Stimulated activated CD4-positive, alpha-beta T cell treated with anti-CD3 and anti-CD28 coated beads, TNF-alpha, amount 100 ng/mL, for 4 hours (primary cell): Measurements from ENCODE around the gene CIBAR2.

Experiments
- DNase-seq, 3 experiments: peaks; one replicate each; pipeline ENCODE4 v3.0.0-alpha.2; 2020; ENCODE audit warnings: low read depth in 3 of 3

CIBAR2 gene

DNA sequence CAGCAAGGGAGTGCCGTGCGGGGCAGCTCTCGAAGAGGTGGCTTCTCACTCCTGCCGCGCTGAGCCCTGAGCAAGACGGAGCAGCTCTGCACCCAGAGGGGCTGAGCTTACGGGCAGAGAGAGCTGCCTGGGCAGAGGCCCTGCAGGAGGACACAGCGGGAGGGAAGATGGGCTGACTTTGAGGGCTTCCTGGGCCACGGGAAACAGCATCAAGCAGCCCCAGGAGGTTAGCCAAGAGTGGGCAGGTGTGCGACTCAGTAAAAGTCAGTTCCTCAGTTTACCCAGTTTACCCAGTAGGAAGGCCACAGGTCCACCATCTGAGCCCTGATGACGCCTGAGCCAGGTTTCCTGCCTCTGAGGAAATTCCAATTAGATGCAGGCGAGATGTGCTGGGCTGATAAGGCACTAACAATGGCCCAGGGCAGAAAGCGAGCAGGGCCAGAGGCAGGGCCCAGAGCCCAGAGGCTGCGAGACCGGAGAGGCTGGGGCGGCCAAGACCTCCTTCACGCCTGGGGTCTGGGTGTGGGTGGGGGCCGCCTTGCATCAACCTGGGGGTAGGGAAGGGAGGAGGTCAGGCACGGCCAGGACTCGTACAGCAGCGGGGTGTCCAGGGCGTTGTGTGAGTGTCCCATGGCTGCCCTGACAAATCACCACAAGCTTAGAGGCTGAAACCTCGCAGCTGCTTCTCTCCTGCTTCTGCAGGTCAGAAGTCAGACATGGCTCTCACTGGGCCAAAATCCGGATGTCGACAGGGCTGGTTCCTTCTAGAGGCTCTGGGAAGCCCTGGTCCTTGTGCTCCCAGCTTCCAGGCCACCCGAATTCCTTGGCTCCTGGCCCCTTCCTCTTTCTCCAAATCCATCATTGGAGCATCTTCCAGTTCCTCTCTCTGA lies 32.0 kb upstream of the CIBAR2 start:
- no peak for DNase-seq

DNA sequence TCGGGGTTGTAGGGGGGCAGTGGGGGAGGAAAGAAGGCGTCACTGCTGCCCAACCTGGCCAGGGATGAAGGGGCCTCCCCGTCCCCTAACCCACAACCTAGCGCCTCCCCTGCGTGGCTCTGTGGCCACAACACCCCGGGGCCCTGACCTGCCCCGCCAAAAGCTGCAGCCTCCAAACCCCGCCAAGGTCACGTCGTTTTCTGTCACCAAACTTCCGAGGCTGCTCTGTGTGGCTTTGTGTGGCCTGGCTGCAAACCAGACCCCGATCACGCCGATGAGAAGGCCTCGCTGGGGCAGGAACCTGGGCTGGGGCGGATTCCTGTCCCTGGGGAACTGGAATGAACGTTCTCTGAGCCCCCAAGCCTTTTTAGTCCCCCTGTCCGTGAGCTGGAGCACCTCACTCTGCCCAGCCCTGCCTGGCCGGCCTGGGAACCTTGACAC lies 30.5 kb upstream of the CIBAR2 start:
- no peak for DNase-seq

DNA sequence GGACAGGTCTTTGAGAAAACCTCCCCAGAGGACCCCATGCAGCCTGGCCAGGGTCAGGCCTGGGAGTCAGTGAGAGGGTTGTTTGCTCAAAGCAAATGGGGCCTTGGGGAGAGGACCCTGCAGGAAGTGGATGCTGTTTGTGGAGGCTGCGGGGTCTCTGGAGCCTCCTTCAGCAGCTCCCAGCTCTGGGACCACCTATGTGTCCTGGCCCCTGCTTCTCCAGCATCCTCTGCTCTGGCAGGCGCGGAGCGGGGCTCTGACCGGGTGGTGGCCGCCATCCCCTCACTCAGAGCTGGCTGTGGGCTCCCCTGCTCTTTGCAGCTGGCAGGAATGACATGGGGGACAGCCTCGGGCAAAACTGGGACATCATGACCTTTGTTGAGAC lies 29.8 kb upstream of the CIBAR2 start:
- DNase-seq = no peak

DNA sequence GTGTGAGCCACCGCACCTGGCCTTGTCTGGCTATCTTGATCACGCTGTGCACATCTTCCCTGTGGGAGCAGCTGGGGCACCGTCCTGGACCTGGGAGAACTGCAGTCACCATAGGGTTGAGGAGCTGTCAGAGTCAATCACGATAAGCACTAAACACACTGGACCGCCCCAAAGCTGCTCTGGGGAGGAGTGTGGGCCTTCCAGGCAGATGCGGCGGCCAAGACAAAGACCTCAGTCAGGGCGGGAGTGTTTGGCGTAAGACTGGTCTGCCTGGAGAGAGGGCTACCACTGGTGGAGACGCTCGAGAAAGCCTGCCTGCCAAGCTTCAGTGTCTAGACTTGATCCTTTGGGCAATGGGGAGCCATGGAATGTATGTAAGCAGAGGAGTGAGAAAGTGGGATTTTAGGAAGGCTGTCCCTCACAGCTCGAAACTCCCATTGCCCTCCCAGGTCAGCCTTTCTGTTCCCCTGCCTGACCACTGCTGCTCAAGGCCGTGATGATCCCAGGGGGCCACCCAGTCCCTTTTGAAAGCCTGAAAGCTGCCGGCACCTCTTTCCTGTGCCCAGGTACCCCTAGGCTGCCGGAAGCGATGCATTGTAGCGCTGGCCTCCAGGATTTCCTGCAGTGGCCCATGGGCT lies 29.3 kb upstream of the CIBAR2 start:
- no peak for DNase-seq

GRCh38 chr16:85140455-85141012 lies 28.3 kb upstream of the CIBAR2 start:
- no peak for DNase-seq

DNA sequence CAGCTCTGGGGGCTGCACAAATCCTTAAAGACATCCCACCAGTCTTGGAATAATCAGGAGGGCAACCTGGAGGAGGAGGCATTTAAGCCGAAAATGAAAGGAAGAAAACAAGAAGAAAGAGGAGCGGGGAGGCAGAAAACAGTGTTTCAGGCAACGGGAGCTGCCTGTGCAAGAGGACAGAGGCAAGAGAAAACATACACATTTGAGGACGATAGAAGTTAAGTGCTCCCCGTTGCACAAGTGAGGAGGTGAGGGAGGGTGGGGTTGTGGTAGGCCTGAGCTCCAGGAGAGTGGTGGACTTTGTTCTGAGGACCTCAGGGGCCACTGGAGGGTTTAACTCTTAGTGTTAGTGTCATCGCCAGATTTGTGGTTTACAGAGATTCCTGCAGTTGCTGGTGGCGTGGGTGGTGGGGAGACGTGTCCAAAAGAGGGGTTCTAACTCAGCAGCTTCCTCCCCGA lies 27.6 kb upstream of the CIBAR2 start:
- DNase-seq = no peak

DNA sequence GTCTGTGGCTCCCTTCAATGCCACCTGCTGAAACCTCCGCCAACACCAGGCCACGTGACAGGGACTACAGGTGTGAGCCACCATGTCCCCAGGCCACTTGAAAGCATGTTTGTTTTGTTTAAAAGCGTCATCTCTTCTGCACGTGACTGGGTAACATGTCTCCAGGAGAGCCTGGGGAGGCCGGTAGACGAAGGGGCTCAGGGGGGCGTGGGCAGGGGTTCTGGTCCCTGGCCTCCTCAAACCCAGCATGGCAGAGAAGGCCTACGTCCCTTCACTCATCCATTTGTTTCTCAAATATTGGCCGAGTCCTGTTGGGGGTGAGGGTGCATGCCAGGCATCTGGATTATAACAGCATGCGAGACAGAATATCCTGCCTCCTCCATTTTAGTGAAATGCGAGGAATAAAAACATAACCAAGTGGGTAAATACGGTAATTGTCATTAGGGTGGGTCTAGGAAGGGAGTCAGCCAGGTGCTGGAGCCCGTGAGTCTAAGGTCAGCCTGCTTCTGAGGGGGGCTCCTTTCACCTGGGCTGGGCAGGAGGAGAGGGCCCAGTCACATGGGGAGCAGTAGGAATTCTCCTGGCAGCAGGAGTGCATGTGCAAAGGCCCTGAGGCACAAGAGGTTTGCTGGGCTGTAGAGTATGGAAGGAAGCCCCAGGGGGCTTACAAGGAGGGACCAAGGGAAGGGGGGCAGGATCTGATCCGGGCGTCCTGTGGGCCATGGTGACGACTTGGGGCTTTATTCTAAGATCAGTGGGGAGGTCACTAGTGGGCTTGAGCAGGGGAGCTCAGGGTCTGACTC lies 26.8 kb upstream of the CIBAR2 start:
- DNase-seq = no peak

GRCh38 chr16:85138073-85138824 lies 26.0 kb upstream of the CIBAR2 start:
- DNase-seq = no peak

- no peak for DNase-seq
These were observed 25.2 kb upstream of the CIBAR2 start for GRCh38 chr16:85137323-85138072.

GRCh38 chr16:85136702-85137322 lies 24.5 kb upstream of the CIBAR2 start:
- no peak for DNase-seq

- DNase-seq = no peak
These were observed 24.0 kb upstream of the CIBAR2 start for GRCh38 chr16:85136213-85136701.

DNA sequence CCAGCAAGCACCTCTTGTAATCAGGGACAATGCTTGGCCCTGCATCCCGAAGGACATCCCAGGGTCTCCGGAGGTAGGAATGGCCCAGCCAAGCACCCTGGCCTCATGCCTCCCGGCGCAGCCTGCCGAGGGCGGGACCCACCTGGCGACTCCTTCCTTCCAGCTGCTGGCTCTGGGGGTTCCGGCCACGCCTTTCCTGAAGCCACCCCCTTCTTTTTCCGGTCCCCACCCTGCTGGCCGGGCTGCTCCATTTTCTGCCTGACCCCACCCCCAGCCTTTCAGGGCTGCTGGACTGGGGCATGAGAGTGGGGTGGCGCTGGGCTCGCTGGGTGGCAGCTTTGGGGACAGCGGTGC lies 22.5 kb upstream of the CIBAR2 start:
- no peak for DNase-seq

DNA sequence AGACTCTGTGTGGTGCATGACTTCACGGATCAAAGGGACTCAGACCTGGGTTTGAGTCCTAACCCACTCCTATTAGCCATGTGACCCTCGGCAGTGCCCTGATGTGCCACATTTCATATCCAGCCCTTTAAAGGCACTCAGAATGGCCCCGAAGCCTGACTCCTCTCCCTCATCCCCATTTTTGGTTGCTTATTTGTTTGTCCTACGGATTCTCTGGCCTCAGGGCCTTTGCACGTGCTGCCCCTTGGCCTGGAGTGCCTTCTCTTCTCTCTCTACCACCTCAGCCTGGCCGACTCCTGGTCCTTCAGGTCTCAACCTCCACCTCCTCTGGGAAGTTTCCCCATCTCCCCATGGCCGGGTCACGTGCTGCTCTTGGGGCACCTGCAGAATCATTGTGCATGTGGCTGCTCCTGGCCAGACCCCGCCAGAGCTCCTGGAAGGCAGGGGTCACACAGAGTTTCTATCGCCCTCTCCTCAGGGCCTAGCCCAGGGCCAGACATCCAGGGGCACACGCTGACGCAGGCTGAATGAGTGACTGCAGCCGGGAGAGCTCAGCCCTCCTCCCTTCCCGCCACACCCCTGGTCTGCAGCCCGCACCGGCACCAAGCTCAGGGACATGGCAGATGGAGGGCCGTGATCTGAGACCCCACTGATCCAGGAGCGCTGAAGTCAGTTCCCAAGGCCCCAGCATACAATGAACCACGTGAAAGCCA lies 22.0 kb upstream of the CIBAR2 start:
- no peak for DNase-seq

DNA sequence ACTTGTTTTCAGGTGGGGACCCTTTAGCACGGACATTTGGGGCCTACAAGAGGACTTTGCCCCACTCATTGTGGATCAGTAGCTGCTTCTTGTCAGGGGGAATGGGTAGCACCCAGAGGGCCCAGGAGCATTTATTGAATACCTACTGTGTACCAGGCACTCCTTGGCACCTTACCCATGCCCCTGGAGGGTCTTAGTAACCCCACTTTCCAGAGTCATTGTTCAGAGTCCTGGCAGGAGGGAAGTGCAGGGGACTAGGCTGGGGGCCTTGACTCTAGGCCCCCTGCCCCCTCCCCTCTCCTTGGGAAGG lies 21.0 kb upstream of the CIBAR2 start:
- no peak for DNase-seq

DNA sequence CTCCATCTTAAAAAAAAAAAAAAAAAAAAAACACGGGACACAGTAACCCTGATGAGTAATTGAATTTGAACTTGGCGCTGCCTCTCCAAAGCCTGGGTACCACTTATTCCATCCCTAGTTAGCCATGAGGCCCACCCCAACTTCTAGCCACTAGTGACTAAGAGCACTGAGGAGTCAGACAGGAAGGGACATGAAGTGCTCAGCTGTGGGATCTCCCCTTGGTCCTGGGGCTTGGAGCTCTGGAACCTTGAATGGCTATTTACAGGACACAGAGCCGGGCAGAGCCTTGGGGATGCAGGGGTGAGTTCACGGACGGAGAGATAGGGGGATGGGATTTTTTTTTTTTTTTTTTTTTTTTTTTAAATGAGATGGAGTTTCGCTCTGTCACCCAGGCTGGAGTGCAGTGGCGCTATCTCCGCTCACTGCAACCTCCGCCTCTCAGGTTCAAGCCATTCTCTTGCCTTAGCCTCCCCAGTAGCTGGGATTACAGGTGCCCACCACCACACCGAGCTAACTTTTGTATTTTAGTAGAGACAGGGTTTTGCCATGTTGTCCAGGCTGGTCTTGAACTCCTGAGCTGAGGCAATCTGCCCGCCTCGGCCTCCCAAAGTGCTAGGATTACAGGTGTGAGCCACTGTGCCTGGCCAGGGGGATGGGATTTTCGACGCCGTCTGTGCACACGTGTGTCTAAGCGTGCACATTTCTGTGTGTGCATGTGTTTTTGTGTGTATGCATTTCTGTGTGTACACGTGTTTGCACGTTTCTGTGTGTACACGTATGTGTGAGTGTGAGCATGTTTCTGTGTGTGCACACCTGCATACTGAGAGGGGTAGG lies 20.4 kb upstream of the CIBAR2 start:
- no peak for DNase-seq

DNA sequence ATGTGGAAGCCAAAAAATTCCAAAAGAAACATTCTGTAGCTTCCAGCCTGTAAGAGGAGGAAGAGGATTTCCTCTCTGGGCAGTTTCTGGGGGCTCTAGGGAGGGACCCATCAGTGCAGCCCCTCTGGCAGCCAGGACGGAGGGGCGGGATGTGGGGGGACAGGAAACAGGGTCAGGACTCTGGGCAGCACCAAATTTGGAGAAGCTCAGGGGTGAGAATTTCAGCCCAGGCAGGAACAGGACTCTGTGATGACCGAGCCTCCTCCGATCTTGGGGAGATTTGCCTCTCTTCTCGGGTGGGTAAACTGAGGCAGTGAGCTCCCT lies 18.4 kb upstream of the CIBAR2 start:
- no peak for DNase-seq

DNA sequence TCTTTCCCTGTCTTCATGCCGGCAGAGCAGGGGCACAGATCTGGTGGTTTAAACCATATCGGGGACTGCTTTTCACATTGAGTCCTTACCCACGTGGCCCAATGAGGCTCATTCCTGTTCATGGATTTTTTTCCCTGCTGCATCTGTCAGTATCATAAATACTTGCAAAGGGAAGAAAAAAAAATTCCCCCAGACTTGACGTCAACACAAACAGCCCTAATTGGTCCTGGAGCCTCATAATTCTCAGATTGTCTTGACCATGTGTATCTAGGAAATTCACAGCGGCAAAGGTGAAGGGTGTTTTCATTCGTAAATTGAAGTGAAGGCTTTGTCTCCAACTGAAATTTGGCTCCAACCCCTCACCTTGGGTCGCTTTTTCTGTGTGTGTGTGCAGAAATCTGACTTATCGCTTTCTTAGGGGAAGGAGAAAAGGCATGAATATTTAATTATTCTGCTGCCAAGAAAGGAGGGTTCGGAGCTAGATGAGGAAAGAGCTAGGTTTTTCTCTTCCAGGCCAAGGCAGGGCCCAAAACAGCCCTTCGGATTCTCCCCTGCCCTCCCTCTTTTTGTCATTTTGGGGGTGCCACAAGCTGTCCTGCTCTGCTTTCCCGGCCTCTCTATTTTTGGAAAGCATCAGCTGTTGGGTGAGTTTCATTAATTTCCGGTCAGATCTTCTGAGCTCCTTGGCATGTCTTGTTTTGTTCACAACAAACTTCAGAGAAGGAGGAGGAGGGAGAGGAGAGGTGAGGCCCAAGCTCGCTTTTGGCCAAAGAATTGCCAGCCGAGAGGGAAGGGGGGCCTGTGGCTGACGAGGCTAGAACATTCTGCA lies 17.8 kb upstream of the CIBAR2 start:
- DNase-seq = no peak
